K562 (cell line): Measurements from ENCODE around the gene PSMA5. TPM values are rescaled to one million over a fixed set of nuclear protein-coding genes. Genes with fewer than 3 reads are reported as not detected.

Experiments used
- polyA plus RNA-seq, 8 experiments: library from polyadenylated mRNA; depleted of rRNA in 4 of 8; stranded (reverse) in 5 of 8; unstranded in 3 of 8; fragments of >200 nt; fragmentation: Nextera tagmentation in 2 of 8; fragmentation: Illumina TruSeq in 1 of 8; extraction: Ambion mirVana in 2 of 8; extraction: Trizol in 1 of 8; gene quantifications; 2 replicates each; pipeline versions ENCODE4 v1.2.1 to v1.2.3, GENCODE V29; 2011 to 2014; ENCODE audit warnings: inconsistent platforms in 1 of 8, missing spikeins in 1 of 8
- total RNA-seq, 7 experiments: library from RNA; depleted of rRNA in 6 of 7; stranded (reverse); fragments of >200 nt in 6 of 7; fragmentation: Illumina TruSeq in 2 of 7; extraction: Trizol in 2 of 7; gene quantifications; 2 replicates each; pipeline versions ENCODE4 v1.2.1 to v1.2.3, GENCODE V29; 2011 to 2021; ENCODE audit warnings: low replicate concordance in 1 of 7

PSMA5 gene
- total and polyA plus RNA-seq, 9 of the 15 experiments (the other 6 are each of a cell fraction or from before 2014, with no cell fraction given), result 82.6 to 542 (median 287) TPM

Other genes with a start within 250 kb of the PSMA5 start
Only the 7 nearest of the 15 such genes appear.
- 0.49 and 0.50 TPM in 2 replicates for gene MYBPHL, start 119.4 kb downstream of the PSMA5 start, total RNA-seq (2014; rRNA removed)
- 0.33 and 0.57 TPM in 2 replicates for gene MYBPHL, start 119.4 kb downstream of the PSMA5 start, total RNA-seq (2014; rRNA removed; fragmentation: Illumina TruSeq; extraction: Trizol)
- gene MYBPHL, start 119.4 kb downstream of the PSMA5 start, total RNA-seq (2015; rRNA removed; fragmentation: Illumina TruSeq; extraction: Trizol), result 0.15 and 0.22 TPM in 2 replicates
- 0.34 and 0.66 TPM in 2 replicates for gene MYBPHL, start 119.4 kb downstream of the PSMA5 start, total RNA-seq (2021)
- gene MYBPHL, start 119.4 kb downstream of the PSMA5 start, polyA plus RNA-seq (2011; rRNA removed), result 0.60 and 1.9 TPM in 2 replicates
- 0.22 and 0.36 TPM in 2 replicates for gene MYBPHL, start 119.4 kb downstream of the PSMA5 start, polyA plus RNA-seq (2014; fragmentation: Illumina TruSeq; extraction: Trizol)
- under 1 TPM; 0.20 TPM for gene MYBPHL, start 119.4 kb downstream of the PSMA5 start, polyA plus RNA-seq (2014; fragmentation: Nextera tagmentation; extraction: Ambion mirVana)
- gene MYBPHL, start 119.4 kb downstream of the PSMA5 start, polyA plus RNA-seq (2014; rRNA removed), result 0.08 and 0.45 TPM in 2 replicates
- gene SORT1, start 28.5 kb downstream of the PSMA5 start, total RNA-seq (2014; rRNA removed), result 35.5 and 41.4 TPM in 2 replicates
- 91.0 and 110 TPM in 2 replicates for gene SORT1, start 28.5 kb downstream of the PSMA5 start, total RNA-seq (2014; rRNA removed; fragmentation: Illumina TruSeq; extraction: Trizol)
- 88.2 and 96.9 TPM in 2 replicates for gene SORT1, start 28.5 kb downstream of the PSMA5 start, total RNA-seq (2015; rRNA removed; fragmentation: Illumina TruSeq; extraction: Trizol)
- gene SORT1, start 28.5 kb downstream of the PSMA5 start, total RNA-seq (2021), result 110 and 112 TPM in 2 replicates
- gene SORT1, start 28.5 kb downstream of the PSMA5 start, polyA plus RNA-seq (2011; rRNA removed), result 78.2 and 92.1 TPM in 2 replicates
- gene SORT1, start 28.5 kb downstream of the PSMA5 start, polyA plus RNA-seq (2014; fragmentation: Illumina TruSeq; extraction: Trizol), result 65.0 and 68.2 TPM in 2 replicates
- 10 to 100 TPM; 27.4 to 33.3 TPM for gene SORT1, start 28.5 kb downstream of the PSMA5 start, polyA plus RNA-seq (2014; fragmentation: Nextera tagmentation; extraction: Ambion mirVana)
- 41.4 and 43.4 TPM in 2 replicates for gene SORT1, start 28.5 kb downstream of the PSMA5 start, polyA plus RNA-seq (2014; rRNA removed)
- 0.04 and 0.05 TPM in 2 replicates for gene SYPL2, start 40.1 kb upstream of the PSMA5 start, total RNA-seq (2014; rRNA removed)
- gene SYPL2, start 40.1 kb upstream of the PSMA5 start, total RNA-seq (2014; rRNA removed; fragmentation: Illumina TruSeq; extraction: Trizol), result 0.03 TPM in 1 of 2 replicates, not detected in the other
- gene SYPL2, start 40.1 kb upstream of the PSMA5 start, total RNA-seq (2015; rRNA removed; fragmentation: Illumina TruSeq; extraction: Trizol), result 0.07 and 0.08 TPM in 2 replicates
- gene SYPL2, start 40.1 kb upstream of the PSMA5 start, total RNA-seq (2021), result 0.20 and 0.22 TPM in 2 replicates
- gene SYPL2, start 40.1 kb upstream of the PSMA5 start, polyA plus RNA-seq (2011; rRNA removed), result 0.03 TPM in 2 replicates
- gene SYPL2, start 40.1 kb upstream of the PSMA5 start, polyA plus RNA-seq (2014; fragmentation: Illumina TruSeq; extraction: Trizol), result 0.12 and 0.35 TPM in 2 replicates
- gene SYPL2, start 40.1 kb upstream of the PSMA5 start, polyA plus RNA-seq (2014; fragmentation: Nextera tagmentation; extraction: Ambion mirVana), result under 1 TPM in 1 of 2 experiments, not detected in 1; 0.03 TPM
- 0.20 and 0.31 TPM in 2 replicates for gene SYPL2, start 40.1 kb upstream of the PSMA5 start, polyA plus RNA-seq (2014; rRNA removed)
- 6.3 and 10.4 TPM in 2 replicates for gene ATXN7L2, start 57.5 kb upstream of the PSMA5 start, total RNA-seq (2014; rRNA removed)
- 1.9 and 2.3 TPM in 2 replicates for gene ATXN7L2, start 57.5 kb upstream of the PSMA5 start, total RNA-seq (2014; rRNA removed; fragmentation: Illumina TruSeq; extraction: Trizol)
- 4.4 and 5.8 TPM in 2 replicates for gene ATXN7L2, start 57.5 kb upstream of the PSMA5 start, total RNA-seq (2015; rRNA removed; fragmentation: Illumina TruSeq; extraction: Trizol)
- 9.4 and 10.0 TPM in 2 replicates for gene ATXN7L2, start 57.5 kb upstream of the PSMA5 start, total RNA-seq (2021)
- 3.1 and 5.9 TPM in 2 replicates for gene ATXN7L2, start 57.5 kb upstream of the PSMA5 start, polyA plus RNA-seq (2011; rRNA removed)
- gene ATXN7L2, start 57.5 kb upstream of the PSMA5 start, polyA plus RNA-seq (2014; fragmentation: Illumina TruSeq; extraction: Trizol), result 7.1 and 8.5 TPM in 2 replicates
- gene ATXN7L2, start 57.5 kb upstream of the PSMA5 start, polyA plus RNA-seq (2014; fragmentation: Nextera tagmentation; extraction: Ambion mirVana), result under 1 TPM; 0.21 to 0.56 TPM
- 10.4 and 11.1 TPM in 2 replicates for gene ATXN7L2, start 57.5 kb upstream of the PSMA5 start, polyA plus RNA-seq (2014; rRNA removed)
- 1.8 and 2.6 TPM in 2 replicates for gene CYB561D1, start 67.6 kb upstream of the PSMA5 start, total RNA-seq (2014; rRNA removed)
- 2.6 and 3.2 TPM in 2 replicates for gene CYB561D1, start 67.6 kb upstream of the PSMA5 start, total RNA-seq (2014; rRNA removed; fragmentation: Illumina TruSeq; extraction: Trizol)
- 3.1 and 3.5 TPM in 2 replicates for gene CYB561D1, start 67.6 kb upstream of the PSMA5 start, total RNA-seq (2015; rRNA removed; fragmentation: Illumina TruSeq; extraction: Trizol)
- gene CYB561D1, start 67.6 kb upstream of the PSMA5 start, total RNA-seq (2021), result 5.9 and 7.2 TPM in 2 replicates
- 6.8 and 8.7 TPM in 2 replicates for gene CYB561D1, start 67.6 kb upstream of the PSMA5 start, polyA plus RNA-seq (2011; rRNA removed)
- gene CYB561D1, start 67.6 kb upstream of the PSMA5 start, polyA plus RNA-seq (2014; fragmentation: Illumina TruSeq; extraction: Trizol), result 4.0 and 4.6 TPM in 2 replicates
- under 1 TPM; 0.71 to 0.72 TPM for gene CYB561D1, start 67.6 kb upstream of the PSMA5 start, polyA plus RNA-seq (2014; fragmentation: Nextera tagmentation; extraction: Ambion mirVana)
- 4.9 and 5.5 TPM in 2 replicates for gene CYB561D1, start 67.6 kb upstream of the PSMA5 start, polyA plus RNA-seq (2014; rRNA removed)
- 0.78 and 1.00 TPM in 2 replicates for gene AMIGO1, start 83.3 kb upstream of the PSMA5 start, total RNA-seq (2014; rRNA removed)
- 0.67 and 0.69 TPM in 2 replicates for gene AMIGO1, start 83.3 kb upstream of the PSMA5 start, total RNA-seq (2014; rRNA removed; fragmentation: Illumina TruSeq; extraction: Trizol)
- 0.53 and 0.54 TPM in 2 replicates for gene AMIGO1, start 83.3 kb upstream of the PSMA5 start, total RNA-seq (2015; rRNA removed; fragmentation: Illumina TruSeq; extraction: Trizol)
- 0.72 and 1.0 TPM in 2 replicates for gene AMIGO1, start 83.3 kb upstream of the PSMA5 start, total RNA-seq (2021)
- 0.33 and 0.46 TPM in 2 replicates for gene AMIGO1, start 83.3 kb upstream of the PSMA5 start, polyA plus RNA-seq (2011; rRNA removed)
- gene AMIGO1, start 83.3 kb upstream of the PSMA5 start, polyA plus RNA-seq (2014; fragmentation: Illumina TruSeq; extraction: Trizol), result 0.76 and 0.83 TPM in 2 replicates
- gene AMIGO1, start 83.3 kb upstream of the PSMA5 start, polyA plus RNA-seq (2014; fragmentation: Nextera tagmentation; extraction: Ambion mirVana), result under 1 TPM; 0.24 to 0.31 TPM
- gene AMIGO1, start 83.3 kb upstream of the PSMA5 start, polyA plus RNA-seq (2014; rRNA removed), result 0.45 and 0.71 TPM in 2 replicates
- gene GPR61, start 113.4 kb upstream of the PSMA5 start, total RNA-seq (2014; rRNA removed), result not detected in 2 replicates
- 0.04 TPM in 1 of 2 replicates, not detected in the other for gene GPR61, start 113.4 kb upstream of the PSMA5 start, total RNA-seq (2014; rRNA removed; fragmentation: Illumina TruSeq; extraction: Trizol)
- gene GPR61, start 113.4 kb upstream of the PSMA5 start, total RNA-seq (2015; rRNA removed; fragmentation: Illumina TruSeq; extraction: Trizol), result 0.15 TPM in 1 of 2 replicates, not detected in the other
- not detected in 2 replicates for gene GPR61, start 113.4 kb upstream of the PSMA5 start, total RNA-seq (2021)
- gene GPR61, start 113.4 kb upstream of the PSMA5 start, polyA plus RNA-seq (2011; rRNA removed), result 0.15 TPM in 1 of 2 replicates, not detected in the other
- not detected in 2 replicates for gene GPR61, start 113.4 kb upstream of the PSMA5 start, polyA plus RNA-seq (2014; fragmentation: Illumina TruSeq; extraction: Trizol)
- gene GPR61, start 113.4 kb upstream of the PSMA5 start, polyA plus RNA-seq (2014; fragmentation: Nextera tagmentation; extraction: Ambion mirVana), result 1 to 10 TPM in 1 of 2 experiments, under 1 TPM in 1; 0.65 to 1.1 TPM
- gene GPR61, start 113.4 kb upstream of the PSMA5 start, polyA plus RNA-seq (2014; rRNA removed), result 0.25 TPM in 1 of 2 replicates, not detected in the other